PFSK-1 (cell line): ENCODE data around the gene FBLN2.

ENCODE experiments used
- FOXP2 ChIP-seq: optimal IDR thresholded peaks from 2 replicates; pipeline ENCODE3; 2011; ENCODE audit warnings: borderline replicate concordance, control low read depth, inconsistent platforms; ENCODE audit not compliant: insufficient read depth; ENCODE audit errors: extremely low read length, extremely low read depth
- POLR2AphosphoS5 ChIP-seq: IDR thresholded peaks from 2 replicates; pipeline ENCODE4 v1.6.1; 2012; ENCODE audit warnings: low read depth, mild to moderate bottlenecking, control low read depth, low read length, moderate library complexity
- REST ChIP-seq, 2 experiments: IDR thresholded peaks; 2 replicates each; pipeline versions ENCODE4 v1.6.1 to v1.8.0; 2011 to 2012; ENCODE audit warnings: low read depth in 2 of 2, low read length in 2 of 2, control low read depth in 1 of 2, inconsistent platforms in 1 of 2, mild to moderate bottlenecking in 1 of 2, moderate library complexity in 1 of 2; ENCODE audit not compliant: insufficient read depth in 1 of 2
- SIN3A ChIP-seq: IDR thresholded peaks from 2 replicates; pipeline ENCODE4 v1.6.1; 2012; ENCODE audit warnings: mild to moderate bottlenecking, low read length, moderate library complexity, borderline replicate concordance; ENCODE audit not compliant: insufficient read depth
- TAF1 ChIP-seq: IDR thresholded peaks from 2 replicates; pipeline ENCODE4 v1.6.1; 2012; ENCODE audit warnings: low read length, control low read depth, borderline replicate concordance; ENCODE audit not compliant: insufficient read depth

The FBLN2 gene

GRCh38 chr3:13685721-13686120 is 136.8 kb downstream of the FBLN2 start:
- TF ChIP-seq POLR2AphosphoS5 (no peak), FOXP2 (no peak), TAF1 (no peak), REST (IDR thresholded peaks at IDR 0.05; ENCODE audit: insufficient read depth in 1 of 2, low read depth in 2 of 2, low read length in 2 of 2) (no peak), SIN3A (no peak)

- TF ChIP-seq FOXP2 (no peak), REST (IDR thresholded peaks at IDR 0.05; ENCODE audit: insufficient read depth in 1 of 2, low read depth in 2 of 2, low read length in 2 of 2) (no peak), SIN3A (no peak), TAF1 (no peak), POLR2AphosphoS5 (no peak)
Observed at GRCh38 chr3:13686367-13687160, 137.6 kb downstream of the FBLN2 start.

GRCh38 chr3:13687517-13687943 is 138.6 kb downstream of the FBLN2 start:
- no peak for TF ChIP-seq POLR2AphosphoS5
- no peak for TF ChIP-seq FOXP2
- no peak for TF ChIP-seq TAF1
- TF ChIP-seq REST (IDR thresholded peaks at IDR 0.05; ENCODE audit: insufficient read depth in 1 of 2, low read depth in 2 of 2, low read length in 2 of 2) = no peak
- no peak for TF ChIP-seq SIN3A
